HepG2 (cell line): ENCODE measurements around the gene PDLIM7. TPM values are rescaled to one million over a fixed set of nuclear protein-coding genes. Genes with fewer than 3 reads are reported as not detected.

Experiments
- AGO1 ChIP-seq: fragments of 200-400 bp; formaldehyde crosslinking; IDR thresholded peaks from 2 replicates; pipeline ENCODE4 v1.6.1; 2017; ENCODE audit warnings: mild to moderate bottlenecking, low read depth, low read length, moderate library complexity; ENCODE audit not compliant: poor library complexity, severe bottlenecking
- AKAP8 ChIP-seq: sonication (generic); formaldehyde crosslinking; IDR thresholded peaks from 2 replicates; pipeline ENCODE4 v1.5.1; 2020; ENCODE audit warnings: mild to moderate bottlenecking, missing genetic modification reagents
- ATF1 ChIP-seq: IDR thresholded peaks from 2 replicates; pipeline ENCODE4 v1.6.1; 2016; ENCODE audit warnings: mild to moderate bottlenecking, control low read depth
- CREM ChIP-seq, 2 experiments: sonication (generic) in 1 of 2; formaldehyde crosslinking in 1 of 2; IDR thresholded peaks; 2 replicates each; pipeline versions ENCODE4 v1.4.0 to v1.6.1; 2016 to 2020; ENCODE audit warnings: antibody characterized with exemption in 1 of 2, mild to moderate bottlenecking in 1 of 2, missing genetic modification reagents in 1 of 2
- HNRNPLL ChIP-seq: fragments of 200-400 bp; formaldehyde crosslinking; IDR thresholded peaks from 2 replicates; pipeline ENCODE4 v1.6.1; 2017; ENCODE audit warnings: mild to moderate bottlenecking, low read depth, low read length; ENCODE audit not compliant: poor library complexity, severe bottlenecking
- HNRNPUL1 ChIP-seq: fragments of 200-400 bp; formaldehyde crosslinking; IDR thresholded peaks from 2 replicates; pipeline ENCODE4 v1.6.1; 2017; ENCODE audit warnings: low read depth, mild to moderate bottlenecking, low read length, moderate library complexity
- LCORL ChIP-seq, 2 experiments: fragments of 450-650 bp in 1 of 2; sonication (generic) in 1 of 2; formaldehyde crosslinking in 1 of 2; IDR thresholded peaks; 2 replicates each; pipeline versions ENCODE4 v1.5.0 to v1.6.1; 2017 to 2020; ENCODE audit warnings: antibody characterized with exemption in 1 of 2, missing genetic modification reagents in 1 of 2
- NFIB ChIP-seq: sonication (generic); formaldehyde crosslinking; IDR thresholded peaks from 2 replicates; pipeline ENCODE4 v1.9.0; 2021; ENCODE audit warnings: missing genetic modification reagents, mild to moderate bottlenecking, borderline replicate concordance
- PAWR ChIP-seq: sonication (generic); formaldehyde crosslinking; IDR thresholded peaks from 2 replicates; pipeline ENCODE4 v1.4.0; 2020; ENCODE audit warnings: missing genetic modification reagents, mild to moderate bottlenecking, borderline replicate concordance
- POLR2G ChIP-seq: fragments of 200-400 bp; formaldehyde crosslinking; IDR thresholded peaks from 2 replicates; pipeline ENCODE4 v1.6.1; 2018; ENCODE audit warnings: mild to moderate bottlenecking, low read depth, low read length, moderate library complexity
- SMARCC2 ChIP-seq: fragments of 450-650 bp; IDR thresholded peaks from 2 replicates; pipeline ENCODE4 v1.6.1; 2017; ENCODE audit warnings: antibody characterized with exemption, mild to moderate bottlenecking
- SRY ChIP-seq: sonication (generic); formaldehyde crosslinking; IDR thresholded peaks from 2 replicates; pipeline ENCODE4 v1.8.0; 2022; ENCODE audit warnings: mild to moderate bottlenecking, missing genetic modification reagents
- STAG1 ChIP-seq: sonication (generic); formaldehyde crosslinking; IDR thresholded peaks from 2 replicates; pipeline ENCODE4 v1.4.0; 2020; ENCODE audit warnings: missing genetic modification reagents
- TAF15 ChIP-seq: fragments of 200-400 bp; formaldehyde crosslinking; IDR thresholded peaks from one replicate; pipeline ENCODE4 v1.6.1; 2018; ENCODE audit warnings: mild to moderate bottlenecking, low read depth, low read length; ENCODE audit not compliant: poor library complexity, severe bottlenecking
- TBX2 ChIP-seq: sonication (generic); formaldehyde crosslinking; IDR thresholded peaks from 2 replicates; pipeline ENCODE4 v1.5.0; 2020; ENCODE audit warnings: missing genetic modification reagents, mild to moderate bottlenecking, borderline replicate concordance
- XBP1 ChIP-seq: sonication (generic); formaldehyde crosslinking; IDR thresholded peaks from 2 replicates; pipeline ENCODE4 v1.5.0; 2020; ENCODE audit warnings: missing genetic modification reagents
- ZFAT ChIP-seq: sonication (generic); formaldehyde crosslinking; conservative IDR thresholded peaks from 2 replicates; pipeline ENCODE4 v1.8.1; 2023; ENCODE audit warnings: missing genetic modification reagents, inconsistent platforms
- ZNF598 ChIP-seq: sonication (generic); formaldehyde crosslinking; IDR thresholded peaks from 2 replicates; pipeline ENCODE4 v1.5.1; 2020; ENCODE audit warnings: mild to moderate bottlenecking, missing genetic modification reagents, borderline replicate concordance
- ZNF652 ChIP-seq: IDR thresholded peaks from 2 replicates; pipeline ENCODE4 v1.6.1; 2016; ENCODE audit warnings: low read depth, borderline replicate concordance
- ZSCAN12 ChIP-seq: sonication (generic); formaldehyde crosslinking; IDR thresholded peaks from 2 replicates; pipeline ENCODE4 v1.9.0; 2021; ENCODE audit warnings: mild to moderate bottlenecking, missing genetic modification reagents
- polyA plus RNA-seq, 8 experiments: library from polyadenylated mRNA; depleted of rRNA in 3 of 8; stranded (reverse) in 7 of 8; unstranded in 1 of 8; fragments of >200 nt; fragmentation: Illumina TruSeq in 4 of 8; extraction: Trizol in 4 of 8; gene quantifications; 2 replicates each; pipeline versions ENCODE4 v1.2.1 to v1.2.3, GENCODE V29; 2011 to 2016; ENCODE audit warnings: low read depth in 4 of 8, missing spikeins in 1 of 8, mixed read lengths in 1 of 8; ENCODE audit not compliant: insufficient read depth in 1 of 8
- total RNA-seq, 5 experiments: library from RNA; depleted of rRNA; stranded (reverse); fragments of >200 nt; fragmentation: Illumina TruSeq; extraction: Trizol; gene quantifications; 2 replicates each; pipeline ENCODE4 v1.2.3, GENCODE V29; 2016; ENCODE audit warnings: low read depth in 1 of 5
- TF ChIP-seq, protein P1 (sequence below): sonication (generic); formaldehyde crosslinking; IDR thresholded peaks from 2 replicates; pipeline ENCODE4 v1.5.1; 2020; ENCODE audit warnings: missing genetic modification reagents, mild to moderate bottlenecking, borderline replicate concordance
- TF ChIP-seq, protein P2 (sequence below): sonication (generic); formaldehyde crosslinking; IDR thresholded peaks from 2 replicates; pipeline ENCODE4 v1.8.0; 2023; ENCODE audit warnings: mild to moderate bottlenecking, missing genetic modification reagents
- TF ChIP-seq, protein P3 (sequence below): sonication (generic); formaldehyde crosslinking; IDR thresholded peaks from 2 replicates; pipeline ENCODE4 v1.5.1; 2020; ENCODE audit warnings: mild to moderate bottlenecking, missing genetic modification reagents

Gene PDLIM7
- total and polyA plus RNA-seq, 2 of the 13 experiments (the other 11 are each of a cell fraction or from before 2014, with no cell fraction given), result 21.1 to 31.3 TPM

DNA sequence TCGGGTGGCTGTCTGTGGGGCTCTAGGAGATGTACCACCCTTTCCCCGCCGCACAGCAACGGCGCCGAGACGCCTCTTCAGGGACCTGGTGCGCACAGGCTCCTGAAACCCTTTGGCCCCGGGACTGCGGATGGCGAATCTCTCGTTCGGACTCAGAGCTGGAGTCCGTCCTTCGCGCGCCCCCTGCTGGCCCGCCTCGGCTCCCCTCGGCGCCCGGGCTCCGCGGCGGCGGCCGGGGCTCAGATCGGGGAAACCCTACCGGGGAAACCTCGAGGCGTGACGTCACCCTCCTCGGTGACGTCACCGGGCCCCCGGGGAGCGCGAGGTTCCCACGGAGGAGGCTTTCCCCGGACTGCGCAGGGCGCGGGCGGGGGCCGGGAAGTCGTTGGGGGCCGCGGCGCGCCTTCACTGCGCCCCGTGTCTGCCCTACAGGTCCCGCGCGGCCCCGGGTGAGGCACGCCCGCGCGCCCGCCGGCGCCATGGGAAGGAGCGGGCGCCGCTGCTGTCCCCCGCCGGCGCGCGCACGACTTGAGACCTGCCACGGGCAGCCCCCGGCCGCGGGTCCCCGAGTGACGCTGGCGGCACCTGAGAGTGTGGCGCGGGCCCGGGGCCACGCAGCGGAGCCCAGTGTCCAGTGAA is 42.9 kb downstream of the PDLIM7 start (continued):
- TF ChIP-seq, protein P1, sequence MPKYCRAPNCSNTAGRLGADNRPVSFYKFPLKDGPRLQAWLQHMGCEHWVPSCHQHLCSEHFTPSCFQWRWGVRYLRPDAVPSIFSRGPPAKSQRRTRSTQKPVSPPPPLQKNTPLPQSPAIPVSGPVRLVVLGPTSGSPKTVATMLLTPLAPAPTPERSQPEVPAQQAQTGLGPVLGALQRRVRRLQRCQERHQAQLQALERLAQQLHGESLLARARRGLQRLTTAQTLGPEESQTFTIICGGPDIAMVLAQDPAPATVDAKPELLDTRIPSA (CRISPR knock-in tag), result peak; percentile 72; the same call in 1 of the 2 replicates
- TF ChIP-seq NFIB (CRISPR knock-in tag), result no peak
- peak; percentile 90 for TF ChIP-seq STAG1 (CRISPR knock-in tag)
- TF ChIP-seq ATF1 (CRISPR knock-in tag), result peak; percentile 82; the same call in 1 of the 2 replicates
- TF ChIP-seq PAWR (CRISPR knock-in tag), result no peak
- peak; percentile 62 for TF ChIP-seq TAF15
- peak; percentile 53 for TF ChIP-seq HNRNPLL
- no peak for TF ChIP-seq XBP1 (CRISPR knock-in tag)
- TF ChIP-seq ZSCAN12, result peak; percentile 72; the same call in 1 of the 2 replicates
- no peak for TF ChIP-seq LCORL (IDR thresholded peaks at IDR 0.05)
- TF ChIP-seq LCORL (CRISPR knock-in tag; IDR thresholded peaks at IDR 0.05), result peak; percentile 46; the same call in 1 of the 2 replicates
- TF ChIP-seq HNRNPUL1, result 0 out of 2 replicates have a peak, but pooled peaks have one; percentile 18
- TF ChIP-seq POLR2G, result 0 out of 2 replicates have a peak, but pooled peaks have one; percentile 28
- TF ChIP-seq AGO1, result peak; percentile 84
- TF ChIP-seq, protein P2, sequence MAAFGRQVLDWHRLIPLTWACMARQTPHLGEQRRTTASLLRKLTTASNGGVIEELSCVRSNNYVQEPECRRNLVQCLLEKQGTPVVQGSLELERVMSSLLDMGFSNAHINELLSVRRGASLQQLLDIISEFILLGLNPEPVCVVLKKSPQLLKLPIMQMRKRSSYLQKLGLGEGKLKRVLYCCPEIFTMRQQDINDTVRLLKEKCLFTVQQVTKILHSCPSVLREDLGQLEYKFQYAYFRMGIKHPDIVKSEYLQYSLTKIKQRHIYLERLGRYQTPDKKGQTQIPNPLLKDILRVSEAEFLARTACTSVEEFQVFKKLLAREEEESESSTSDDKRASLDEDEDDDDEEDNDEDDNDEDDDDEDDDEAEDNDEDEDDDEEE (CRISPR knock-in tag), result no peak
- 0 out of 2 replicates have a peak, but pooled peaks have one; percentile 20 for TF ChIP-seq ZNF652 (CRISPR knock-in tag)
- TF ChIP-seq, protein P3, sequence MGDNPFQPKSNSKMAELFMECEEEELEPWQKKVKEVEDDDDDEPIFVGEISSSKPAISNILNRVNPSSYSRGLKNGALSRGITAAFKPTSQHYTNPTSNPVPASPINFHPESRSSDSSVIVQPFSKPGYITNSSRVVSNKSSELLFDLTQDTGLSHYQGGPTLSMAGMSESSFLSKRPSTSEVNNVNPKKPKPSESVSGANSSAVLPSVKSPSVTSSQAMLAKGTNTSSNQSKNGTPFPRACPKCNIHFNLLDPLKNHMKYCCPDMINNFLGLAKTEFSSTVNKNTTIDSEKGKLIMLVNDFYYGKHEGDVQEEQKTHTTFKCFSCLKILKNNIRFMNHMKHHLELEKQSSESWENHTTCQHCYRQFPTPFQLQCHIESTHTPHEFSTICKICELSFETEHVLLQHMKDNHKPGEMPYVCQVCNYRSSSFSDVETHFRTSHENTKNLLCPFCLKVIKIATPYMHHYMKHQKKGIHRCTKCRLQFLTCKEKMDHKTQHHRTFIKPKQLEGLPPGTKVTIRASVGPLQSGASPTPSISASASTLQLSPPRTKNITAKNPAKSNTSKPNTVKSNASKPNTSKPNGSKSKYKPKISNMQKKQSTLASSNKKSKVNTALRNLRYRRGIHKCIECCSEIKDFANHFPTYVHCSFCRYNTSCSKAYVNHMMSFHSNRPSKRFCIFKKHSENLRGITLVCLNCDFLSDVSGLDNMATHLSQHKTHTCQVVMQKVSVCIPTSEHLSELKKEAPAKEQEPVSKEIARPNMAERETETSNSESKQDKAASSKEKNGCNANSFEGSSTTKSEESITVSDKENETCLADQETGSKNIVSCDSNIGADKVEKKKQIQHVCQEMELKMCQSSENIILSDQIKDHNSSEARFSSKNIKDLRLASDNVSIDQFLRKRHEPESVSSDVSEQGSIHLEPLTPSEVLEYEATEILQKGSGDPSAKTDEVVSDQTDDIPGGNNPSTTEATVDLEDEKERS (CRISPR knock-in tag), result no peak
- TF ChIP-seq AKAP8 (CRISPR knock-in tag), result peak; percentile 89; the same call in 1 of the 2 replicates
- no peak for TF ChIP-seq ZNF598 (CRISPR knock-in tag)
- 0 out of 2 replicates have a peak, but pooled peaks have one; percentile 2 for TF ChIP-seq ZFAT (CRISPR knock-in tag)
- TF ChIP-seq SRY (CRISPR knock-in tag), result peak; percentile 7; the same call in 1 of the 2 replicates
- peak; percentile 81 for TF ChIP-seq CREM (IDR thresholded peaks at IDR 0.05)
- TF ChIP-seq CREM (CRISPR knock-in tag; IDR thresholded peaks at IDR 0.05), result peak; percentile 61; the same call in 1 of the 2 replicates
- TF ChIP-seq TBX2 (CRISPR knock-in tag), result 0 out of 2 replicates have a peak, but pooled peaks have one; percentile 5
- TF ChIP-seq SMARCC2, result peak; percentile 98; the same call in 1 of the 2 replicates
